H1 (cell line): ENCODE data around the gene PMM2. TPM values are rescaled to one million over a fixed set of nuclear protein-coding genes. Genes with fewer than 3 reads are reported as not detected.

ENCODE experiments used
- CTCF ChIA-PET: fragments of 300-600 bp; sonication (Branson Sonifier 250); formaldehyde crosslinking; loops from one replicate; lab custom pipeline; 2021; ENCODE audit not compliant: partially characterized antibody; lab: Charles Lee
- POLR2A ChIA-PET: fragments of 300-600 bp; sonication (Branson Sonifier 250); formaldehyde crosslinking; loops from one replicate; lab custom pipeline; 2021; ENCODE audit warnings: inconsistent platforms; ENCODE audit not compliant: partially characterized antibody; lab: Charles Lee
- DNase-seq, 2 experiments: peaks; one replicate each; pipeline versions ENCODE4 v3.0.0 to v3.0.0-alpha.2; 2010 to 2022; ENCODE audit warnings: low spot score in 2 of 2, low read depth in 1 of 2, mixed read lengths in 1 of 2
- FAIRE-seq: peaks from 2 replicates; lab custom pipeline; 2011; peaks lifted over from hg19 to GRCh38; lab: Jason Lieb, UNC
- H2AFZ ChIP-seq: 2 replicates; pipeline ENCODE4 v1.8.1; 2012; ENCODE audit warnings: low read length, inconsistent platforms
- H2AK5ac ChIP-seq: 2 replicates; pipeline ENCODE4 v1.6.1; 2013; ENCODE audit warnings: low read depth, low read length
- H2BK120ac ChIP-seq: replicated peaks from 2 replicates; pipeline ENCODE3; 2013; ENCODE audit warnings: low read depth, low read length, inconsistent platforms
- H2BK12ac ChIP-seq: 2 replicates; pipeline ENCODE4 v1.6.1; 2013; ENCODE audit warnings: low read depth, low read length
- H2BK15ac ChIP-seq: 2 replicates; pipeline ENCODE4 v1.6.1; 2013; ENCODE audit warnings: low read length
- H2BK20ac ChIP-seq: 2 replicates; pipeline ENCODE4 v1.6.1; 2013; ENCODE audit warnings: low read length
- H2BK5ac ChIP-seq: 2 replicates; pipeline ENCODE4 v1.6.1; 2013; ENCODE audit warnings: low read depth, low read length
- H3K14ac ChIP-seq: 2 replicates; pipeline ENCODE4 v1.6.1; 2013; ENCODE audit warnings: inconsistent platforms; ENCODE audit not compliant: insufficient read length
- H3K18ac ChIP-seq: 2 replicates; pipeline ENCODE4 v1.6.1; 2013; ENCODE audit warnings: low read length; ENCODE audit errors: extremely low read depth
- H3K23ac ChIP-seq: 2 replicates; pipeline ENCODE4 v1.6.1; 2013; ENCODE audit warnings: inconsistent platforms; ENCODE audit not compliant: insufficient read length
- H3K23me2 ChIP-seq: 2 replicates; pipeline ENCODE4 v1.6.1; 2013; ENCODE audit warnings: low read depth, low read length
- H3K27ac ChIP-seq: 2 replicates; pipeline ENCODE4 v1.6.1; 2011; ENCODE audit warnings: low read depth, low read length, inconsistent platforms
- H3K27me3 ChIP-seq, 4 experiments: replicated peaks in 1 of 4; 1 replicate in 1 of 4; 2 replicates in 3 of 4; pipeline versions ENCODE4 v1.6.1 to v1.8.1; 2011 to 2013; ENCODE audit warnings: low read length in 3 of 4, mild to moderate bottlenecking in 3 of 4, inconsistent platforms in 2 of 4, mixed read lengths in 2 of 4, moderate library complexity in 1 of 4; ENCODE audit not compliant: control insufficient read depth in 3 of 4, insufficient read depth in 3 of 4; ENCODE audit errors: extremely low read depth in 1 of 4
- H3K36me3 ChIP-seq, 4 experiments: 2 replicates each; pipeline versions ENCODE4 v1.6.1 to v1.8.1; 2011 to 2013; ENCODE audit warnings: mild to moderate bottlenecking in 4 of 4, low read length in 3 of 4, moderate library complexity in 2 of 4, control low read depth in 1 of 4, inconsistent platforms in 1 of 4; ENCODE audit not compliant: insufficient read depth in 4 of 4, control insufficient read depth in 2 of 4
- H3K4ac ChIP-seq: replicated peaks from 2 replicates; pipeline ENCODE3; 2013; ENCODE audit warnings: low read length, low read depth, mixed read lengths, inconsistent platforms; ENCODE audit not compliant: insufficient read length
- H3K4me1 ChIP-seq, 4 experiments: replicated peaks in 1 of 4; 1 replicate in 1 of 4; 2 replicates in 3 of 4; pipeline versions ENCODE4 v1.6.1 to v1.8.1; 2011 to 2013; ENCODE audit warnings: low read length in 3 of 4, inconsistent platforms in 2 of 4, mixed read lengths in 1 of 4; ENCODE audit not compliant: insufficient read depth in 4 of 4, control insufficient read depth in 3 of 4
- H3K4me2 ChIP-seq, 2 experiments: 2 replicates each; pipeline versions ENCODE4 v1.6.1 to v1.8.1; 2011 to 2013; ENCODE audit warnings: low read depth in 2 of 2, low read length in 2 of 2, control low read depth in 1 of 2, inconsistent platforms in 1 of 2, mild to moderate bottlenecking in 1 of 2; ENCODE audit not compliant: insufficient read depth in 1 of 2
- H3K4me3 ChIP-seq, 4 experiments: fragments of 200-600, 300-600 bp in 1 of 4; sonication (generic), shearing (Covaris generic), sonication (Bioruptor Twin) in 1 of 4; 2 replicates each; pipeline versions ENCODE4 v1.5.1 to v1.8.1; 2011 to 2016; ENCODE audit warnings: low read length in 4 of 4, low read depth in 3 of 4, control low read depth in 2 of 4, inconsistent platforms in 2 of 4, mild to moderate bottlenecking in 2 of 4, mixed read lengths in 1 of 4, moderate library complexity in 1 of 4; ENCODE audit not compliant: insufficient read depth in 2 of 4; ENCODE audit errors: extremely low read depth in 1 of 4
- H3K56ac ChIP-seq: replicated peaks from 2 replicates; pipeline ENCODE3; 2013; ENCODE audit warnings: low read depth, mild to moderate bottlenecking, mixed read lengths, low read length, inconsistent platforms; ENCODE audit not compliant: insufficient read length
- H3K79me1 ChIP-seq: 2 replicates; pipeline ENCODE4 v1.6.1; 2013; ENCODE audit warnings: low read depth, low read length, control low read depth
- H3K79me2 ChIP-seq, 2 experiments: 2 replicates each; pipeline versions ENCODE4 v1.6.1 to v1.8.1; 2012 to 2013; ENCODE audit warnings: low read length in 2 of 2, mild to moderate bottlenecking in 2 of 2, inconsistent platforms in 1 of 2; ENCODE audit not compliant: insufficient read depth in 2 of 2, control insufficient read depth in 1 of 2
- H3K9ac ChIP-seq, 4 experiments: replicated peaks in 1 of 4; 1 replicate in 1 of 4; 2 replicates in 3 of 4; pipeline versions ENCODE4 v1.6.1 to v1.8.1; 2011 to 2013; ENCODE audit warnings: low read depth in 3 of 4, low read length in 3 of 4, control low read depth in 2 of 4, mild to moderate bottlenecking in 2 of 4, moderate library complexity in 2 of 4, inconsistent platforms in 1 of 4; ENCODE audit errors: extremely low read depth in 1 of 4
- H3K9me3 ChIP-seq, 2 experiments: 2 replicates each; pipeline versions ENCODE4 v1.6.1 to v1.8.1; 2012 to 2013; ENCODE audit warnings: mild to moderate bottlenecking in 2 of 2, moderate library complexity in 2 of 2, control low read depth in 1 of 2, inconsistent platforms in 1 of 2, low read depth in 1 of 2, low read length in 1 of 2, mixed read lengths in 1 of 2; ENCODE audit not compliant: insufficient read depth in 2 of 2
- H4K20me1 ChIP-seq, 2 experiments: replicated peaks in 1 of 2; 2 replicates each; pipeline versions ENCODE3 to v1.8.1; 2011 to 2013; ENCODE audit warnings: inconsistent platforms in 2 of 2, low read length in 2 of 2, mild to moderate bottlenecking in 1 of 2; ENCODE audit not compliant: insufficient read depth in 2 of 2, control insufficient read depth in 1 of 2
- H4K5ac ChIP-seq: 2 replicates; pipeline ENCODE4 v1.6.1; 2013; ENCODE audit warnings: low read length, low read depth, mixed read lengths, inconsistent platforms; ENCODE audit not compliant: insufficient read length
- H4K8ac ChIP-seq: 2 replicates; pipeline ENCODE4 v1.8.0; 2013; ENCODE audit warnings: mild to moderate bottlenecking, moderate library complexity, low read length, inconsistent platforms; ENCODE audit not compliant: insufficient read depth; ENCODE audit errors: extremely low read depth
- H4K91ac ChIP-seq: replicated peaks from 2 replicates; pipeline ENCODE3; 2013; ENCODE audit warnings: low read length, mixed read lengths, inconsistent platforms; ENCODE audit not compliant: insufficient read length
- CHD1 ChIP-seq: IDR thresholded peaks from 2 replicates; pipeline ENCODE4 v1.6.1; 2012; ENCODE audit warnings: low read depth, low read length, improper control_type of control experiment
- POLR2A ChIP-seq, 2 experiments: IDR thresholded peaks; 1 replicate in 1 of 2; 2 replicates in 1 of 2; pipeline ENCODE4 v1.6.1; 2011; ENCODE audit warnings: low read depth in 2 of 2, low read length in 2 of 2, mild to moderate bottlenecking in 2 of 2; ENCODE audit errors: control extremely low read depth in 1 of 2
- RXRA ChIP-seq: IDR thresholded peaks from 2 replicates; pipeline ENCODE4 v1.6.1; 2011; ENCODE audit warnings: low read depth, mild to moderate bottlenecking, low read length, moderate library complexity; ENCODE audit not compliant: insufficient read depth
- SUZ12 ChIP-seq: fragments of 200-600 bp; sonication (generic); IDR thresholded peaks from 2 replicates; pipeline ENCODE4 v1.6.1; 2012; ENCODE audit warnings: mild to moderate bottlenecking, inconsistent platforms, low read length, moderate library complexity, mixed read lengths
- WGBS, 2 experiments: shearing (Covaris generic) in 1 of 2; methylation state at CpG; one replicate each; pipeline versions ENCODE4 v1.1.6 to v1.1.7; 2013 to 2015; ENCODE audit warnings: low lambda C conversion rate in 2 of 2, mixed read lengths in 2 of 2, inconsistent platforms in 1 of 2, low coverage in 1 of 2, missing lambda C conversion rate in 1 of 2; ENCODE audit not compliant: insufficient replicate concordance in 2 of 2, insufficient coverage in 1 of 2, insufficient read length in 1 of 2; ENCODE audit errors: extremely low coverage in 1 of 2, missing lambda C conversion rate in 1 of 2; 5-methylcytosine and 5-hydroxymethylcytosine counted together
- polyA plus RNA-seq, 7 experiments: library from polyadenylated mRNA; depleted of rRNA in 3 of 7; stranded (reverse) in 5 of 7; unstranded in 2 of 7; fragments of >200 nt in 5 of 7; fragments of 200-250 nt in 2 of 7; gene quantifications; 1 replicate in 5 of 7; 2 replicates in 1 of 7; 4 replicates in 1 of 7; pipeline versions ENCODE4 v1.2.1 to v1.2.3, GENCODE V29; 2011 to 2013; ENCODE audit warnings: missing spikeins in 2 of 7, mixed read lengths in 2 of 7
- total RNA-seq: library from RNA; stranded (reverse); fragmentation: NEBNext Ultra II Directional; extraction: Animal tissue kit (Norgen Biotek cat#: 25700); gene quantifications from 2 replicates; pipeline ENCODE4 v1.2.1, GENCODE V29; 2021

PMM2 gene
- total and polyA plus RNA-seq, 2 of the 8 experiments (the other 6 are each of a cell fraction or from before 2014, with no cell fraction given) = 26.2 to 49.4 TPM

DNA sequence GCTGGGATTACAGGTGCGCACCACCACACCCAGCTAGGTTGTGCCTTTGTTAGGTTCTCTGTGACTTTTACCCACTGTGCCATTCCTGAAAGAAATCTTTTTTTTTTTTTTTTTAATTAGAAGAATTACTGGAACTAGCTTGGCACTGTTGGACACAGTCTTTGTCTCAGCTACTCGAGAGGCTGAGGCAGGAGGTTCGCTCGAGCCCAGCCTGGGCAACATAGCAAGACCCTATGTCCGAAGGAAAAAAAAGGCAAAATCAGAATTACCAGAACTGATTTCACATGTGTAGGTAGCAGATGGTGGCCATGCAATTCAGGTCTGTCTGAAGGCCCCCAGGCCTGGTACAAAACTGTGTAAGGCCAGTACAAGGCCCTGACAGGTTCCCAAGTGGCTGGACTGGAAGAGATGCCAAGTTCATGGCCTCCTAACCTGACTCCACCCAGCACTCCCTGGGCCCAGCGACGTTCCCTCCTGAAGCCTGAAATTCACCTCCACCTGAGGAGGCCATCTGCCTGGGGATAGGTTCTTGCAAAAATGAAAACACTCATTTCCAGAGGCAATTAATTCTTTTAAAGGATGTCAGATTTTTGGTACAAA lies 48.2 kb downstream of the PMM2 start:
- Histone ChIP-seq H4K20me1 (peaks cover 14 to 16% of the 10 kb centered on the region in 2 experiments), H3K23ac (no peak overlapping the region), H3K4me2 (no peak overlapping the region), H2BK15ac (no peak overlapping the region), H3K27ac (no peak overlapping the region), H3K4me3 (no peak overlapping the region), H4K91ac (no peak overlapping the region), H2AFZ (no peak overlapping the region), H2BK120ac (no peak overlapping the region), H3K23me2 (no peaks in the 10 kb centered on the region), H3K18ac (no peak overlapping the region), H2BK20ac (no peak overlapping the region), H3K27me3 (no peaks in the 10 kb centered on the region), H2BK5ac (no peak overlapping the region), H3K14ac (no peak overlapping the region), H3K79me1 (peaks cover 4% of the 10 kb centered on the region), H3K9me3 (no peaks in the 10 kb centered on the region), H4K5ac (no peak overlapping the region), H3K56ac (no peak overlapping the region), H3K4me1 (peaks cover 0 to 12% (median 6%) of the 10 kb centered on the region in 4 experiments; a peak in 5 of 7 replicates), H3K9ac (no peak overlapping the region), H4K8ac (peak overlapping the region; percentile 21; the same call in 1 of the 2 replicates), H2BK12ac (no peak overlapping the region), H3K36me3 (peaks cover 3 to 33% (median 12%) of the 10 kb centered on the region in 4 experiments; a peak in 7 of 8 replicates), H3K79me2 (peaks cover 0 to 12% of the 10 kb centered on the region in 2 experiments; a peak in 2 of 4 replicates), H3K4ac (no peak overlapping the region), H2AK5ac (0 out of 2 replicates have a peak overlapping the region, but pooled peaks have one; percentile 53)
- 96% methylated on average over 7 of the region's 7 CpGs; no CpG with 5 or more reads in 1 of the 2 experiments for WGBS, 2 experiments
- DNase-seq (no peak), FAIRE-seq (no peak)
- no peak for TF ChIP-seq RXRA
- TF ChIP-seq POLR2A (IDR thresholded peaks at IDR 0.05; ENCODE audit: control extremely low read depth in 1 of 2, low read depth in 2 of 2, low read length in 2 of 2) = peak in 1 of 2 experiments; percentile 24; a peak in 1 of 3 replicates
- TF ChIP-seq SUZ12 = no peak
- no peak for TF ChIP-seq CHD1
- ChIA-PET CTCF (no interaction called here), POLR2A (interaction anchor here (0.6 to 24.4 kb wide), 4 partner anchors 13 to 53 kb away, joined by 3 to 456 read pairs (median 3); partner anchors contain the start of genes CARHSP1 and LITAFD)
